ENCODE data around the gene RTL10.
"Not testable (repeated sequence)": the region's sequence is repeated elsewhere in the genome, so short reads cannot be mapped to it uniquely, and the experiment has no call there.

Gene RTL10

DNA sequence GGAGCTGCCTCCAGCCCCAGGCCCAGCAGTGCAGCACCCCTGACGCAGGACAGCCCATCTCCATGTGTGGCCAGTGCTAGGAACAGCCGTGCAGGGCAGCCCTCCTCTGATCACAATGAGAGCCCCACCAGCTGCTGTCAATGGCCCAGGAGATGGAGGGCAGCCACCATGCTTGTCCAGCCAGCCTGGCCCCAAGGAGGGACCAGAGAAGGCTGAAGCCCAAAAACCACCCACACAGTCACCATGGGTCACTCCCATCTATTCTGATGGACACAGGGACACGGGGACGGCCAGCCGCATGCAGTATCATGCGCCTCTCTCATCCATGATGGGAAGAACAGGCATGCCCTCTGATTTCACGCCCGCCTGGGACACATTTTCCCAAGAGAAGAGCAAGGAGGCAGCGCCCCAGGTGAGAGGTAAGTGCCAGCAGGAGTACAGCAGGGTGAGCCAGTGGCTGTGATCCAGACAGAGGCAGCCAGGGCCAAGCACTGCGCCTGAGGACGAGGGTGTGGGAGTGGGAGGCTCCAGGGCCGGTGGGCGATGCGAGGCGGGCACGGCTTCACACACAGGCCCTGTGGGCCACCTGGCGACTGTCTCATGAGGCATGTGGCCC is 33.6 kb upstream of the RTL10 start:
- no peak for DNase-seq

DNA sequence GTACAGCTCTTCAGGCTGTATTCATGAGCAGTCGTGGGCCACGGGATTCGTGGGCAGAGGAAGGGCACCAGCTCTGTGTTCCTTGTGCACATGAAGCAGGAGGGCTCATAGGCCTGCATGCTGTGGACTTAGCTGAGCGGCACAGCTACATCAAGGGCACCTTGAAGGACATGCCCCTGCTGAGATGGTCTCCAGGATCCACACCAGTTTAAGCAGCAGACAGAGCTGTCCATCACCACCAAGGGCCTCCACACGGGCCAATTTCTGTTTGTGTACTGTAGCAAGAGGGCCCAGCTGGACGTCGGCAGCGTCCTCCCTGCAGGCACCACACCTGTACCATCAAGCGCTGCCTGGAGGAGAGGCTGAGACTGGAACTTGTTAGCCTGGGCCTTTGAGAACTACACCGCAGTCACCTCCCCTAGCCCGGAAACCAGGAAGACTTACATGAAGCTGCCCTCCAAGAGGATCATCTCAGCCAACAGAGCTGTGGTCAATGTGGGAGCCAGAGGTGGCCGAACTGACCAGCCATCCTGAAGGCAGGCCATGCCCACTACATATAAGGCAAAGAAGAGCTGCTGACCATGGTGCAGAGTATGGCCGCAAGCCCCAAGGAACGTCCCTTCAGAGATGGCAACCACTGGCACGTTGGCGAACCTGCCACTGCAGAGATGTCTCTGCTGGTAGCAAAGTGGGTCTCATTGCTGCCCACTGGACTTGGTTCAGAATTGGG is 32.7 kb upstream of the RTL10 start:
- no peak for DNase-seq

DNA sequence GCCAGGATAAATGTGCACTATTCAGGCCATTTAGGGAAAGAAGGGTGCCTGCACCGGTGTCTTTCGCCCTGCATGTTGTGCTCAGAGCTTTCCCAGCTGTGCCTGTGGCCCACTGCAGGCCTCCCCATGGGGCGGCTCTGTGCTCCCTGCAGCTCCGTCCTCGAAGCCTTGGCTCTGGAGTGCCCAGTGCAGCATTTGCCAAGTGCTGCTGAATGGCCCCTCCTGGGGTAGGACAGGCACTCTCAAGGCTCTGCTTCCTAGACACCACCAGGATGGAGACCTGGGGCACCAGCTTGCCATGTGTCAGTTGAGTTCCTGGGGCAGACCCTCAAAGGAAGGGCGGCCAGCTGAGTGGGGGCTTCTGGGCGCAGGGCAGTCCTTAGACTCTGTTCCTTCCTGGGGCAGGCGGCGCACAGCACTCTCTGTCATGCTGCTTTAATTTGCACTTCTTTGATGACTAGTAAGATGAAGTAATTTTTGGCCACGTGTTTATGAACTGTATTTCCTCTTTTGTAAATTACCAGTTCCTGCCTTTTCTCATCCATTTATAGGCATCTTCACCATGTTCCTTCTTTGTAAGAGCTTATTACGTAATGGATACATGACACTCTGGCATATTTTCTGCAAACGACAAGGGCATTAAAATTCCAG is 32.1 kb upstream of the RTL10 start:
- peak; percentile 47 for DNase-seq

DNA sequence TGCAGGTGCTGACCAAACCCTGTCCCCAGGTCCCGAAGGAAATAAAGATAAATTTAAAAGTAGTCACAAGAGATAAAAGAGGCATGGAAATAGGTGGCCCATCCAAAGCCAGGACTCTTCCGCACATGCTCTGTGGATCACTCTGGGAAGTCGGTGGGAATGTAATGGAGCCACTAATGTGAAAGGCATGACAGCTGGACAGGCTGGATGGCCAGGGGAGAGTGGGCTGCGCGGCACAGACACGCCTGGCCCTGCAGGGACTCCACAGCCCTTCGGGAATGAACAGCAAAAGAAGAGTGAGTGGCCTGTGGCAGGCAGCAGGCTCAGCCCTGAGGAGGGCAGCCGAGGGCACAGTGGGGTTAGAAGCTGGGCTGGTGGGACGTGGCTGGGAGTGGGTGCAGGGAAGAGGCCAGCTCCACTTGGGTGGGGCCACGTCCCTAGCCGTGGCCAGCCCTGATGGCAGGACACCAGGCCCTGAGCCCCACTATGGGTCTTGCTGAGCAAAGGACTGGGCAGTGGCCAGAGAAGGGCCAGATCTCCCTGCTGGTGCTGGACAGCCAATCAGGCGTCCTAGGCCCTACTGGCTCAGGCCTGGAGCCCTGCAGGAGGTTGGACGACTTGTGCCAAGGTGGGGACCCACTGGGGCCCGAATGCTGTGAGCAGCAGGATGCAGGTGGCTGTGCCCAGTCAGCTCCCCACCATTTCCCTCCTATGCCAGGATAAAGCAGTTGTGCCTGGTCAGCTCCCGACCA is 31.3 kb upstream of the RTL10 start:
- peak; percentile 10 for DNase-seq

DNA sequence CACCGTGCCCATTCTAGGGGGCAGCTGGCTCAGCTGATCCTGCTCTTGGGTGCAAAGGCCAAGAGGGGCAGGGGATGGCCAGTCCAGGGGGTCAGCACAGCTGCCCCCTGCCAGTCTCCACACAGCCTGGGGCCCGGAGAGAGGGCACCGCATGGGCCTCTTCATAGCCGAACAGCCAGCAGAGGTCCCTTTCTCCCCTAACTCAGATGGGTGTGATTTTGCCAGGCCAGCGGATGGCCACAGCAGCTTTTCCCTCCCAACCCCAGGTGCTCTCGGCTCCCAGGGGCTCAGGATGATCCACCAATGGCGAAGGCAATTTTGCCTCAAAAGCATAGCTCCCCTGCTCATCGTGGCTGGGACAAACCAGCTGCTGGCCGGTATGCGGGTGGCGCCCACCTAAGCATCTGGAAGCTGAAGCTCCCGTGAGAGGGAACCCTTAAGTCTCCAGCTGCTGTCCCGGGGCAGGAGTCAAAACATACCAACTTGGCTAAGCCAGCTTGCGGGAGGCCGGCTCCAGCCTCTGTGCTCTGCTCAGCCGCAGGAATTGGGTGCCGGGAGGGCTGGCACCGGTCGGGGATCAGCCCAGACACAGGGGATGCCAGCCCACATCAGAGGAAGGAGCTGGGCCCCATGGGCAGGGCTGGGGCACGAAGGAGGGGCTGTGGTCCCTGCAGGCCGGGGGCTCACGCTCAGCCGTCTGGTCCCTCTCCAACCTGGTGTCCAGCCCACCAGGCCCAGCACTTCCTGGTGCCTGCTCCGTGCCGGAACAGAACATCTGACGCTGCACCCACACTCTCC is 30.5 kb upstream of the RTL10 start:
- peak; percentile 11 for DNase-seq

DNA sequence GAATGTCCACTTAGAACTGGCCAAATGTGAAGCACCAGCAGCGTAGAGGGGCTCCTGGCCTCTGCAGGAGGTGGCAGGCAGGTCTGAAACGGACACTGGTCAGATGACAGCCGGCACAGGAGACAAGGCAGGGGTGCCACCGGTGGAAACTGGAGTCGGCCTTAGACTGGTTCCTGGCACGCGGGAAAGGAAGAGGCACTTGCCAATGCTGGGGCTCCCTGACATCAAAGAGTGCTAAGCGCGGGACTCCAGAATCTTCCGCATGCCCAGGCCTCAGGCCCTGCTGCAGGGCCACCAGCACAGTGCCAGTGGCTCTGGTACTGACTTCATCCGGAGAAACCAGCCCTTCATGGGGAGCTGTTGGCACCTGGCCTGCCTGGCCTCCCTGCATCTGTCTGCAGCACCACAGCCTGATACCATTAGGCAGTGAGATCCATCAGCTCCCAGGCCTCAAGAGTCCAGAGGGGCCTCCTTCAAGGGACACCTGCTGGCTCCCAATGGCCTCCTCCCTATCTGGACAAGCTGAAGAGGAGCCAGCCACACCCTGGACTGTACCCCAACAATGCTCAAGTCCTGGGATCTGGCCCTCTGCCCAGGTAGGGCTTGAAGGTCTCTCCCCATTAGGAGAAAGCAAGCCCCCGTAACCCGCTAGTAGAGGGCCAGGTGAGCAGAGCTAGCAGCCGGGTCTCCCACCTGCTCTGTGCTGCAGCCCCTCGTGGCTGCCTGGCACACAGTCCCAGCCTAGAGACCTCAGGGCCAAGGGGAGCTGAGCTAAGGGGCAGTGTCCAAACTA is 29.7 kb upstream of the RTL10 start:
- no peak for DNase-seq

DNA sequence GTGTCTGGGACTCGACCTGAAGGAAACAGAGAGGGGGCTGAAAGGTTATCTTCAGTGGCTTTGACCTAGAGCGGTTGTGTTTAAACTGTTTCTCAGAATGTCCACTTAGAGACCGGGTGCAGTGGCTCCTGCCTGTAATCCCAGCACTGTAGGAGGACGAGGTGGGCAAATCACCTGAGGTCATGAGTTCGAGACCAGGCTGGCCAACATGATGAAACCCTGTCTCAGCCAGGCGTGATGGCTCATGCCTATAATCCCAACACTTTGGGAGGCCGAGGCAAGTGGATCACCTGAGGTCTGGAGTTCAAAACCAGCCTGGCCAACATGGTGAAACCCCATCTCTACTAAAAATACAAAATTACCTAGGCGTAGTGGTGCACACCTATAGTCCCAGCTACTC is 28.8 kb upstream of the RTL10 start:
- not testable (repeated sequence) for DNase-seq

DNA sequence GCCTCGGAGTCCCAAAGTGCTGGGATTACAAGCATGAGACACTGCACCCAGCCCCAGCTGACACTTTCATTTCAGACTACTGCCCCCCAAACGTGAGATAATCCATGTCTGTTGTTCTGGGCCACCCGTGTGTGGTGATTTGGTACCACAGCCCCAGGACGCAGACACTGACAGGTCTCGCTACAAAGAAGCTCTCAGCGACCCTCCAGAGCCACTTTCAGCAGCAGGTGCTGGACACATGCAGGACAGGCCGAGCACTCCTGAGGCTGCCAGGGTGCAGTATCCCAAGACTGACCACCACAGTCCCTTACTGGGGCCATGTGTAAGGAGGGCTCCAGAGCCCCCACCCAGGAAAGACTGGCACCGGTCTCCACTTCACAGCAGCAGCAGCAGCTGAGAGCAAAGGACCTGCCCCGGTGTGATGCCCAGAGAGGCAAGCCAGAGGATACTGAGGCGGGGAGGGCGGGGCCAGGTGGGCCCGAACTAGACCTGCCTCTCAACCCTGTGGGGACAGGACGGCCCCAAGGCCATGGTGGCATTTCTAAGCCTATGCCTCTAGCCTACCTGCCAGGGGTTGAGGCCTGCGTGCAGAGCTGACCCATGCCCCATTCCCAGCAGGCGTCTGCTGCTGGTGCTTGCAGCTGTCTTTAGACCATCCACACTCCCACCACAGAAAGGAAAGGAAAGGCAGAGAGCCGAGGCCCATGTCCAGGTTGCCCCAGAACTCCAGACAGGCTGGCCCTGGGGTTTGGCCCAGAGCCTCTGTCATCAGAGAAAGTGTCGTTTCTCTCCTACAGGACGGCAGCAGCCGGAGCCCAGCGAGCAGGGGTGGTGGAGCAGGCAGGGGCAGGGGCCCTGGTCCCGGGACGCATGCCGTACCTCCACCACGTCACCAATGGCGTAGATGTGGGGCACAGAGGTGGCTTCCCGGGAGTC is 28.0 kb upstream of the RTL10 start:
- peak; percentile 7 for DNase-seq

DNA sequence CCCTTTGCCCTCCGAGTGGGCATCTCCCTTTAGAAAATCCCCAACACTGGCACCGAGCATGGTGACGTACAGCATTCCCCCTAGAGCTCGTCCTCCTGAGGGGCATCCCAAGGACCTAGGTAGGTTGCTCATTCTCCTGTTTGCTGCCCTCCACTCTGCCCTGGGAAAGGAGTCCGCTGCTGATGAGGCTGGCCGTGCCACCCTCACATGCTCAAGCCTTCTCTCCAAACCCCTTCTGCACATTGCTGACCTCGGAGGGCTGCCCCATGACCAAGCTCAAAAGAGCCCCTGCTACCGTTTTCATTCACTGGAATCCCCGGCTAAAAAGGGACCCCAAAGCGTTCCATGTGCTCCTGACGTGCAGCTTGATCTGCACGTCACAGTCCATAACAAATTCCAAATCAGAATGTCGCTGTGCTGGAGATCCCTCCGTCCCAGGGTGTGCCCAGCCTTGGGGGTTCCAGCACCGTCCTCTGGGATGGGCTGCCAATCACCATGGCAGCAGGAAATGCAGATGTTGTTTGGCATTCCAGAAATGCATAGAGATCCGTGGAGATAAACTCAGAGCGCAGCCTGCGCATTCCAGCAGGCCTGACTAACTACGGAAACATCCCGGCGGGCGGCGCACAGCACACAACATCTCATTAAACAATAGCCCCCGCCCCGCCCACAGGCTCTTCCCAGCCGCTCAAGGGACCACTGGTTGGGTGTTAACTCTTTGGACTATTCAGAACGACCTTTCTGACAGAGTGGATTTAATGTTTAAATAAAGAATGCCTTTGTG is 26.3 kb upstream of the RTL10 start:
- peak; percentile 6 for DNase-seq

DNA sequence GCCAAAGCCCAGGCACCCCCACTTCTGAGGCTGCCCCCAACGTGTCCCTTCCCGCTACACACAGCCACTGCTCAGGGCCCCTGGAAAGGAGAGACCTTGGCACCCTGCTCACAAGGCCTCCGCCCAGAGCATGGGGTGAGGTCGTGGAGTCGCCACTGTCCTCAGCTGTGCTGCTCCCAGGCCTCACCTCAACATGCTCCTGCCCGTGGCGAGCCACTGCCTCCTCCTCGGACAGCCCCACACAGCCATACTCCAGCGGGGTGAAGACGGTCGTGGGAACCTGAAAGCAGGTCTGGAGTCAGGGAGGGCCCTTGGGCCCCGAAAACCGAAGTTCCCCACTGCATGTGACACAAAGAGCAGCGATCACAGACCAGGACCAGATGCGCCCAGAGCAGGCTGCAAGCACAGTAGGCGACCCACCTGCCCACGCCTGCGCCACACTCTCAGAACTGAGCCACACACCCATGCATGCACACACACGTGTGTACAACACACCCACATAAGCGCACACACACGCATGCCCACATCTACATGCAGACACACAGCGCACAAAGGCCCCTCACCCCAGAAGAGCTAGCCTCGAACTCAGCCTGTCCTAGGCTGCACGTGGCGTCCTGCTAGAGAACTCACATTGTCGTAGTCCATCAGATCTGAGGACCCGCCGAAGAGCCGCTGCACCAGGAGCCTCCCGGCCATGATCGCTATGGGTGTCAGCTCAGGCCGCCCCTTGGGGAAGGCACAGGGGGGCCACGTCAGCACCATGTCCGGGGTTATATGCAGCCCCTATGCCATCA is 25.5 kb upstream of the RTL10 start:
- peak; percentile 4 for DNase-seq

DNA sequence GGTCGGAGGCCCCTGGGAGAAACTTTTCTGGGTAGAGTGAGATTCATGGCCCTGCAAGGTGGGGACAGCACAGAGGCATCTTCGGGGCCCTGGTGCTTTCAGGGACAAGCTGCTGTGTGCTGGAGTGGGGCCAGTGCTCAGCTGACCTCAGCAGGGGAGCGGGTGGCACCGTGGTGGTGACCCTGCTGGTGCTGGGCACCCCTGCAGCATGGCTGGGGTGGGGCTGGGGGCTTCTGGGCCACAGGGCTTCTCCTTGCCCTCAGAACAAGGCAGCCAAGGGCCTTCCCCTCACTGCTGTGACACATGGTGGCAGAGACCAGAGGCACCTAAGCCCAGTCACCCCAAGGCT is 24.9 kb upstream of the RTL10 start:
- peak; percentile 4 for DNase-seq

DNA sequence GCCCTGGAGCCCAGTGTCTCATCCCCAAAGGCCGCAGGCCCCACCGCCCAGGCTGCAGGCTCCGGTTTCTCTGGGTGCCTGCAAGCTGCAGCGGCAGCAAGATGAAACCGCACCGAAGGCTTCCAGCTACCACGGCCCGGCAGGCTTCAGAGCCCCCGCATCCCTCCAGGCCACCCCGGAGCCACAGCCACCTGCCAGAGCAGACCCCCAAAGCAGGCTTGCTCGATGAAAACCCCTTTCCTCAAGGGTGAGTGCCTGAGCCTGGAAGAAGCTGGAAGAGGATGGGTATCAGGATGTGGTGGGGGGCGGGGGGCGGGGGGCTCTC is 24.5 kb upstream of the RTL10 start:
- DNase-seq: peak; percentile 5

DNA sequence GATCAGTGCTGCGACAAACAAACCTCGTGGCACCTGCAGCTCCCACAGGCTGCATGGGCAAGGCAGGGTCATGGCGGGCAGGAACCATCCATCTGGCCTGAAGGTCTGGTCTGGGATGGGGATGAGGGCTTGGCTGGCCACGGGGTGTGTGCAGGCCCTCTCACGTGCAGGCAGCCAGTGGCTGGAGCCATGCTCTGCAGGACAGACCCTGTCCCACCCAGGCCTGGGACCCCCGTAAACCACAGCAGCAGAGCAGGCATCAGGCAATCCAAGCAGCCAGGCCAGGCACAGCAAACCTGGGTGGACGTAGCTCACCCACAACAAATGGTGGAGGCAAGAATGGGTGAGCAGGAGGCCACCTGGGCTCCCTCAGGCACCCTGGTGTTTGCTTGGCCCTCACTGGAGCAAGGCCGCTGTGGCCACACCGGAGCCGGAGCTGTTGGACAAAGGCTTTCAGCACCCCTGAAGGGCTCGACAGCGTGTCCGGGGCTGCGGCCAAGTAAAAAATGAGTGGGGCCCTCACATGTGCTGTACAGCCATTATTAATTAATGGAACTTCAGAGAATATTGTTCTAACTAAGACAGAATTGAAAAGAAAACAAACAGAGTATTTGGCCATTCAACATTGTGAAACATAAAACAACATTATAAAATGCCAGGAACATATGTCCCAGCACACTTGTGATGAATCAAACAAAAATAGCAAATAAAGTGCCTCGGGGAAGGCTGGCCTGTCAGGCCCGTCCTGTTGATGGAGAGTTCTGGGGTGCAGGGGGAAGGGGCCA is 24.0 kb upstream of the RTL10 start:
- peak; percentile 7 for DNase-seq

DNA sequence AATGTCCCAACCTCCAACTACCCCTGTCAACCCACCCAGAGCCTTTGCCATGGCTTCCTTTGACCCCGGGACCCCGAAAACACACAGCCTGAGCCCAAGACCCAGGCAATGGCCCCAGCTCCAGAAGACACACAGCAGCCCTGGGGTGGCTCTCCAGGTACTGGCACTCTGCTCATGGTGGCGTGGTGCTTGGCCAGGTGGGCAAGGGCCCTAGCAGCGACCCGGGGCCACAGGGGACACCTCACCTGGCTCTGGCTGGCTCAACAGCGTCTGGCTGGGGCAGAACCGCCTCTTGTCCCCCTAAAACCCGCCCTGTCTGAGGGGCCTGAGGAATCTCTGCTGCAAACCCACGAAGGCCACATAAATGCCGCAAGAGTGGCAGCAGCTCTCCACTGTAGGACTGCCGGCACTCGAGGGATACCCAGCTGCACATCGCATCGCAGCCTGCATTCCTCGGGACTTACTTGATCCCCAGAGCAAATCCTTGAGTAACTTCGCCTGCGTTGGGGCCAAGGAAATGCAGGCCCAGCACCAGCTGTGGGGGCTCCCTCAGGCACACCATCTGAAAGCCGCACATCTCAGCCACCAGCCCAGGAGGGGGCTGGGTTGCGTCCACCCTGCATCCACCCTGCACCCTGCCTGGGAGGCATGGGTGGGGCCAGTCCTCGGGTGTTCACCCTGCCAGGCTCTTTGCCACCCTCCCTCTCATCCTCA is 23.1 kb upstream of the RTL10 start:
- peak; percentile 8 for DNase-seq

DNA sequence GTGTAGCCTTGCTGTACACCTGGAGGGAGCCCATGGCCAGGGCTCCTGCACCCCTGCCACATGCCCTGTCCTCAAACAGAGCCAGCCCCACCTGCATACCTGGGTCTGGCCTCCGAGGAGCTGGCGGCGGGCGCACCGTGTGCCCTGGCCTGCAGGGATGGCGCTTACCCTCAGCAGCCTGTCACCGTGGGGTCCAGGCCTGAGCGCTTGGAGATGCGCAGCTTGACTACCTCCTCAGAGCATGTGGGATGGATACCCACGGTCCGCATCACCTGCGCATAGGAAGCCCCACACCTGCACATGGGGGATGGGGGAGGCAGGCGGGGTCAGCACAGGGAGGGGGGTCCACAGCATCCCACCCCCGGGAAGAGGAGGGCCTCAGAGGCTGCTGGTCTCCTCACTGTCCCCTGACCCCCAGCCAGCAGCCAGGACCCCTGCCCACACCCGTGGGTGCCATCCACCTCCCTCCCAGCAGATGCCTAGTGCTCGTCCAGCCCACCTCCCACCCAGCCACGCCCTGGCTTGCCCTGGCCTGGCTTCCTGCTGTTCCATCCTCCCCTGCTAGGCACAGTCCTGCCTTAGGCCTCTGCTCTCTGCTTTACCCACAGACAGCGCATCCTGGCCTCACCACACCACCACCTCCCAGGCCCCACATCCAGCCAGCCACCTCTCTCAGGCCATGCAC is 22.4 kb upstream of the RTL10 start:
- peak; percentile 8 for DNase-seq

DNA sequence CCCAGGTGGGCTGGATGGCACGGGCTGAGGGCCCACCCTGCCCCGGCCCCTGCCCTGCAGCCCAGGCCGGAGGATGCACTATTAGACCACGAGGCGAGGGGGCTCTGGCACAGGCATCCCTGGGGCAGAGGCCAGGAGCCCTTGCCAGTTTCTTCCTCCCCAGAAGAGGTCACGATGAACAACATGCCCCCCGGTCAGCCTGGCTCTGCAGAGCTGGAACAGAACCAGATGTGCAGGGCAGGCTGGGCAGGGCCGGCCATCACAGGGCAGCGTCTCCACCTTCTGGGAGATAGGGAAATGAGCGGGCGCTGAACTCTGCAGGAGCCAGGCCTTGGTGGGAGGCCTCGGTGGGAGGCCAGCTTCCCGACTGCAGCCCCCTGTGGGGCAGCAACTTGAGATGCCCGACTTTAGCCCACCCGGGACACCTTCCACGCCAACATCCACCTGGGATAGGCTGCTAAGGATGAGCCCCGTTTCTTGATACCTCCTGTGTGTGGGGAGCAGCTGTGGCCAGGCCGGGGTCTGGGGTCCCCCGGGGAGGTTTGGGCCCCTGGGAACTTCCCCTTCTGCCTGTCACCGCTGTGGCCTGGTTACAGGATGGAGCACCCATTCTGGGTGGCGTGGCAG is 21.8 kb upstream of the RTL10 start:
- DNase-seq: peak; percentile 7

Measured in activated naive CD4-positive, alpha-beta T cell treated with anti-CD3 and anti-CD28 coated beads, Interleukin-2, amount 50 U/mL, for 16 hours (primary cell).